ENCODE data around the gene ALK.

Gene ALK

DNA sequence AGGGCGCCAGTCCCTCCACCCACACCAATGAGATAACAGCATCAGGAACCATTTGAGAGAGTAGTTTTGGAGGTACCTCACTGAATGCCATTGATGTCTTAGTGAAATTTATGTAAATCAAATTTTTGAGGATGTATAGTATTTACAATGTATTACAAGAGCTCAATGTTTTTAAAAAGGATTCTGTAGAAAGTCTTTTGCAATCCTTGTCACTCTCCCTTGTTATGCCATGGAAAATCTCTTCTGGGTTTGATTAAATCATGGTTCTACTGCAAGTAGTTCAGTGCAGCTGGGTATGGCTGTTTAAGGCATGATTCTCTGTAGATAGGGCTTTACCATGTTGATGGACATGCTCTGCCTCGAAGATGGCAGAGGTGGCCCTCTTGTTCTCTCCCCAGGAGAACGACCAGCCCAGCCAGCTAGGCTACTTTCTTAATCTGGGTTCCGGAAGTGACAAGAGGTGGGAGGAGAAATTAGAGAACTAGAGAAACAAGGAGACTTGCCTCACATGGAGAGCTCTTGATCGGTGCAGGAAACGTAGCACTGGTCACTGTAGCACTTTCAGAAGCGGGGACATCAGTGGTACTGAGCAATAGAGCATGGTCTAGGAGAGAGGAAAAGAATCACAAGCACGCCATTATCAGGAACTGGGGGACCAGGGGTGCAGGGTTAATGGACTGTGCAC, 603.4 kb downstream of the ALK start:
- Histone ChIP-seq H4K20me1 (ENCODE audit: insufficient read depth, low read length) (no peaks in the 10 kb centered on the region), H3K4me2 (ENCODE audit: low read depth, low read length) (no peak overlapping the region), H3K79me2 (ENCODE audit: low read length) (no peaks in the 10 kb centered on the region), H3F3A (ENCODE audit: insufficient read depth, low read length) (peaks cover 4% of the 10 kb centered on the region; the same call in 1 of the 2 replicates), H3K27me3 (replicated peaks; ENCODE audit: insufficient read depth, low read length) (no peaks in the 10 kb centered on the region), H3K4me3 (ENCODE audit: low read length) (no peak overlapping the region), H3K9me3 (replicated peaks; ENCODE audit: insufficient read depth, low read length) (no peaks in the 10 kb centered on the region), H2AFZ (ENCODE audit: low read length) (no peak overlapping the region), H3K9me2 (replicated peaks; ENCODE audit: insufficient read depth, low read length) (no peaks in the 10 kb centered on the region), H3K36me3 (replicated peaks; ENCODE audit: insufficient read depth, low read length) (no peaks in the 10 kb centered on the region), H3K9ac (ENCODE audit: low read length) (no peak overlapping the region), H3K27ac (ENCODE audit: low read length) (no peak overlapping the region), H3K4me1 (ENCODE audit: low read length) (peaks cover 10% of the 10 kb centered on the region; the same call in 1 of the 2 replicates)
- DNase-seq, result no peak
- no peak for TF ChIP-seq EZH2phosphoT487 (IDR thresholded peaks at IDR 0.05; ENCODE audit: low read length)
- TF ChIP-seq, protein P1, sequence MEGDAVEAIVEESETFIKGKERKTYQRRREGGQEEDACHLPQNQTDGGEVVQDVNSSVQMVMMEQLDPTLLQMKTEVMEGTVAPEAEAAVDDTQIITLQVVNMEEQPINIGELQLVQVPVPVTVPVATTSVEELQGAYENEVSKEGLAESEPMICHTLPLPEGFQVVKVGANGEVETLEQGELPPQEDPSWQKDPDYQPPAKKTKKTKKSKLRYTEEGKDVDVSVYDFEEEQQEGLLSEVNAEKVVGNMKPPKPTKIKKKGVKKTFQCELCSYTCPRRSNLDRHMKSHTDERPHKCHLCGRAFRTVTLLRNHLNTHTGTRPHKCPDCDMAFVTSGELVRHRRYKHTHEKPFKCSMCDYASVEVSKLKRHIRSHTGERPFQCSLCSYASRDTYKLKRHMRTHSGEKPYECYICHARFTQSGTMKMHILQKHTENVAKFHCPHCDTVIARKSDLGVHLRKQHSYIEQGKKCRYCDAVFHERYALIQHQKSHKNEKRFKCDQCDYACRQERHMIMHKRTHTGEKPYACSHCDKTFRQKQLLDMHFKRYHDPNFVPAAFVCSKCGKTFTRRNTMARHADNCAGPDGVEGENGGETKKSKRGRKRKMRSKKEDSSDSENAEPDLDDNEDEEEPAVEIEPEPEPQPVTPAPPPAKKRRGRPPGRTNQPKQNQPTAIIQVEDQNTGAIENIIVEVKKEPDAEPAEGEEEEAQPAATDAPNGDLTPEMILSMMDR (IDR thresholded peaks at IDR 0.05; ENCODE audit: low read length), result no peak
- TF ChIP-seq EZH2 (optimal IDR thresholded peaks at IDR 0.05; ENCODE audit: low read depth, low read length), result no peak

- H3K4me1 ChIP-seq (ENCODE audit: low read length), result peaks cover 10% of the 10 kb centered on the region; the same call in 1 of the 2 replicates
- H3F3A ChIP-seq (ENCODE audit: insufficient read depth, low read length), result peaks cover 4% of the 10 kb centered on the region; the same call in 1 of the 2 replicates
- H3K27ac ChIP-seq (ENCODE audit: low read length), result no peak overlapping the region
- H4K20me1 ChIP-seq (ENCODE audit: insufficient read depth, low read length), result no peaks in the 10 kb centered on the region
- H2AFZ ChIP-seq (ENCODE audit: low read length), result no peak overlapping the region
- H3K27me3 ChIP-seq (replicated peaks; ENCODE audit: insufficient read depth, low read length), result no peaks in the 10 kb centered on the region
- TF ChIP-seq EZH2 (optimal IDR thresholded peaks at IDR 0.05; ENCODE audit: low read depth, low read length), result no peak
- no peak for TF ChIP-seq EZH2phosphoT487 (IDR thresholded peaks at IDR 0.05; ENCODE audit: low read length)
- TF ChIP-seq, protein P1 (IDR thresholded peaks at IDR 0.05; ENCODE audit: low read length), result no peak
- H3K4me2 ChIP-seq (ENCODE audit: low read depth, low read length), result no peak overlapping the region
- H3K9ac ChIP-seq (ENCODE audit: low read length), result no peak overlapping the region
- no peaks in the 10 kb centered on the region for H3K36me3 ChIP-seq (replicated peaks; ENCODE audit: insufficient read depth, low read length)
- H3K4me3 ChIP-seq (ENCODE audit: low read length), result no peak overlapping the region
- DNase-seq, result no peak
- no peaks in the 10 kb centered on the region for H3K79me2 ChIP-seq (ENCODE audit: low read length)
- H3K9me2 ChIP-seq (replicated peaks; ENCODE audit: insufficient read depth, low read length), result no peaks in the 10 kb centered on the region
- no peaks in the 10 kb centered on the region for H3K9me3 ChIP-seq (replicated peaks; ENCODE audit: insufficient read depth, low read length)
Observed at GRCh38 chr2:29317077-29317517, 604.3 kb downstream of the ALK start.

GRCh38 chr2:29314816-29315571, 606.4 kb downstream of the ALK start:
- no peaks in the 10 kb centered on the region for H3K9me3 ChIP-seq (replicated peaks; ENCODE audit: insufficient read depth, low read length)
- H3K27me3 ChIP-seq (replicated peaks; ENCODE audit: insufficient read depth, low read length), result no peaks in the 10 kb centered on the region
- peak overlapping the region; percentile 53; the same call in 1 of the 2 replicates for H2AFZ ChIP-seq (ENCODE audit: low read length)
- H3K36me3 ChIP-seq (replicated peaks; ENCODE audit: insufficient read depth, low read length), result no peaks in the 10 kb centered on the region
- no peaks in the 10 kb centered on the region for H3K79me2 ChIP-seq (ENCODE audit: low read length)
- H3K27ac ChIP-seq (ENCODE audit: low read length), result no peak overlapping the region; the same call in 1 of the 2 replicates
- H3K9me2 ChIP-seq (replicated peaks; ENCODE audit: insufficient read depth, low read length), result no peaks in the 10 kb centered on the region
- peak overlapping the region; percentile 57 for H3K4me3 ChIP-seq (ENCODE audit: low read length)
- TF ChIP-seq, protein P1 (IDR thresholded peaks at IDR 0.05; ENCODE audit: low read length), result peak; percentile 43
- TF ChIP-seq EZH2phosphoT487 (IDR thresholded peaks at IDR 0.05; ENCODE audit: low read length) (no peak), EZH2 (optimal IDR thresholded peaks at IDR 0.05; ENCODE audit: low read depth, low read length) (no peak)
- peak overlapping the region; percentile 6; the same call in 1 of the 2 replicates for H3K9ac ChIP-seq (ENCODE audit: low read length)
- no peaks in the 10 kb centered on the region for H4K20me1 ChIP-seq (ENCODE audit: insufficient read depth, low read length)
- H3K4me1 ChIP-seq (ENCODE audit: low read length), result peaks cover 10% of the 10 kb centered on the region; the same call in 1 of the 2 replicates
- DNase-seq, result peak; percentile 79
- H3K4me2 ChIP-seq (ENCODE audit: low read depth, low read length), result peak overlapping the region; percentile 83
- H3F3A ChIP-seq (ENCODE audit: insufficient read depth, low read length), result peaks cover 4% of the 10 kb centered on the region; the same call in 1 of the 2 replicates
